Muscle layer of duodenum (tissue), 2 donors: ENCODE data around the gene FKBP5.
"Not testable (repeated sequence)": the region's sequence is repeated elsewhere in the genome, so short reads cannot be mapped to it uniquely, and the experiment has no call there.

ENCODE experiments used
- H3K27ac ChIP-seq: one replicate; pipeline ENCODE4 v1.7.0; 2013; ENCODE audit warnings: mild to moderate bottlenecking, low read length
- H3K27me3 ChIP-seq: one replicate; pipeline ENCODE4 v1.7.0; 2013; ENCODE audit warnings: low read depth, mild to moderate bottlenecking, control low read depth, low read length
- H3K36me3 ChIP-seq, 2 donors: one replicate each; pipeline ENCODE4 v1.7.0; 2013; ENCODE audit warnings: low read length in 2 of 2, control low read depth in 1 of 2, mild to moderate bottlenecking in 1 of 2; ENCODE audit not compliant: insufficient read depth in 2 of 2, control insufficient read depth in 1 of 2
- H3K4me1 ChIP-seq, 2 donors: one replicate each; pipeline ENCODE4 v1.7.0; 2013; ENCODE audit warnings: low read length in 2 of 2, mild to moderate bottlenecking in 2 of 2, control low read depth in 1 of 2, moderate library complexity in 1 of 2; ENCODE audit not compliant: insufficient read depth in 2 of 2, control insufficient read depth in 1 of 2
- H3K4me3 ChIP-seq, 2 donors: one replicate each; pipeline ENCODE4 v1.7.0; 2013; ENCODE audit warnings: low read length in 2 of 2, low read depth in 1 of 2, mild to moderate bottlenecking in 1 of 2
- H3K9me3 ChIP-seq, 2 donors: one replicate each; pipeline ENCODE4 v1.7.0; 2013; ENCODE audit warnings: low read length in 2 of 2, control low read depth in 1 of 2, mild to moderate bottlenecking in 1 of 2; ENCODE audit not compliant: control insufficient read depth in 1 of 2
- donor health status: healthy.

FKBP5 gene

DNA sequence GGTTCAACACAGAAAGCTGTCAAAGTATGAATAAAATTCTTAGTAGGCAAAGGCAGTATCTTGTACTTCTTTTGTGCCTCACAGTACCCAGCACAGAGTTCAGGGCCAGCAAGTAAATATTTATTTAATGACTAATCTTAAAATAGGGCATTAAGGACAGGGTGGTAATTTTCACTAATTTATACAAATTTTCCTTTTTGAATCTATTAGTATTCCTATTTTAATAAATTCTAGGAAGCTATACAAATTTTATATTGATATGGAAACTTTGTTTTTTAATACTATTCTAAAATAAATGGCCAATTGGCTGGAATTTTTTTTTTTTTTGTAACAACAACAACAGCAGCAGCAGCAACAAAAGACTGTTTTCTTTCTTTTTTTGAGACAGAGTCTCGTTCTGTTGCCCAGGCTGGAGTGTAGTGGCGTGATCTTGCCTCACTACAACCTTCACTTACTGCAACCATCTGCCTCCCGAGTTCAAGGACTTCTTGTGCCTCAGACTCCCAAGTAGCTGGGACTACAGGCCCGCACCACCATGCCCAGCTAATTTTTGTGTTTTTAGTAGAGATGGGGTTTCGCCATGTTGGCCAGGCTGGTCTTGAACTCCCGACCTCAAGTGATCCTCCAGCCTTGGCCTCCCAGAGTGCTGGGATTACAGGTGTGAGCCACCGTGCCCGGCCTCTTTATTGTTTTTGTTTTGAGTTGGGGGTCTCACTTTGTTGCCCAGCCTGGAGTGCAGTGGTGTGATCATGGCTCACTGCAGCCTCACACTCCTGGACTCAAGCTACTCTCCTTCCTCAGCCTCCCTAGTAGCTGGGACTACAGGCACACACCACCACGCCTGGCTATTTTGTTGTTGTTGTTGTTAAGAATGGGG lies 85.2 kb downstream of the FKBP5 start:
- H3K27ac ChIP-seq = peak overlapping the region; percentile 94
- no peaks in the 10 kb centered on the region for H3K9me3 ChIP-seq
- peaks cover 0 to 13% of the 10 kb centered on the region in 2 donors for H3K36me3 ChIP-seq
- H3K4me1 ChIP-seq = peaks cover 17 to 18% of the 10 kb centered on the region in 2 donors
- no peak overlapping the region for H3K4me3 ChIP-seq
- no peaks in the 10 kb centered on the region for H3K27me3 ChIP-seq

- H3K27ac ChIP-seq = peak overlapping the region; percentile 94
- H3K9me3 ChIP-seq = no peaks in the 10 kb centered on the region
- H3K27me3 ChIP-seq = no peaks in the 10 kb centered on the region
- H3K4me1 ChIP-seq = peaks cover 17 to 18% of the 10 kb centered on the region in 2 donors
- peak overlapping the region; percentile 3 to 16 for H3K4me3 ChIP-seq
- peaks cover 0 to 7% of the 10 kb centered on the region in 2 donors for H3K36me3 ChIP-seq
Measured at GRCh38 chr6:35602133-35602946, 86.4 kb downstream of the FKBP5 start.

DNA sequence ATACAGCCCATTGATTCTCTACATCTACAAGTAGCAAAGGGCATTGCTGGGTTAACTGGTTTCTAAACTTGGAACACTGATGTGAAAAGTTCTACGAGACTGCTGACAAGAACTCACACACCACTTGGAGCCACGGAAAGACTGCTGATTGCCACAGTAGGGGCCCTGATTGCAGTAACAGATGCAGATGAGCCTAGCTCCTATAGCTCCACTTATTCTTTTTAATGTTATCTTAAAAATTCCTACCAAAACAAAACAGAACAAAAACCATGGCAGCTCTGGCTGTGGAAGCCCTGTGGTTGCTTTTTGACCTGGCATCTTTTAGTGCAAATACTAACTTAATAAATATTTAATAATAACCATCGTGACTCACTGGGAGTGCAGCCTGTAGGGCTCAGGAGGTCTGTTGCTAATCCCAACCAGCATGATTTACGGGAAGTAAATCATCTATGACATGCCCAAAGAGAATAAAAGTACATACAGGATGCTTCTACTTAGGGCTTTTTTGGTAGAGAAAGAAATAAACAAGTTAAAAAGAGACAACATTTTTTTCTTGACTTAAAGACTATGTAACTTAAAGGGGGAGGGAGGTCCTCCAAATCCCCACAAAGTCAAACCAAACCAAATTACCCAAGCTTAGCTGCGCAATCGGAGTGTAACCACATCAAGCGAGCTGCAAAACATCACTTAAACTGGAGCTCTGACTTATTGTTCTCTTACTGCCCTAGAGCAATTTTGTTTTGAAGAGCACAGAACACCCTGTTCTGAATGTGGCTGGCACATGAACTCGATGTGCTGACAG lies 87.2 kb downstream of the FKBP5 start:
- Histone ChIP-seq H3K9me3 (no peaks in the 10 kb centered on the region), H3K27ac (peak overlapping the region; percentile 94), H3K4me1 (peaks cover 17 to 18% of the 10 kb centered on the region in 2 donors), H3K36me3 (peaks cover 5 to 10% of the 10 kb centered on the region in 2 donors), H3K27me3 (no peaks in the 10 kb centered on the region), H3K4me3 (peak overlapping the region; percentile 16 to 34)

- peak overlapping the region; percentile 16 to 34 for H3K4me3 ChIP-seq
- H3K27me3 ChIP-seq = no peaks in the 10 kb centered on the region
- peaks cover 17 to 18% of the 10 kb centered on the region in 2 donors for H3K4me1 ChIP-seq
- peaks cover 5 to 16% of the 10 kb centered on the region in 2 donors for H3K36me3 ChIP-seq
- H3K27ac ChIP-seq = peak overlapping the region; percentile 94
- H3K9me3 ChIP-seq = no peaks in the 10 kb centered on the region
Measured at GRCh38 chr6:35600659-35601125, 88.0 kb downstream of the FKBP5 start.

DNA sequence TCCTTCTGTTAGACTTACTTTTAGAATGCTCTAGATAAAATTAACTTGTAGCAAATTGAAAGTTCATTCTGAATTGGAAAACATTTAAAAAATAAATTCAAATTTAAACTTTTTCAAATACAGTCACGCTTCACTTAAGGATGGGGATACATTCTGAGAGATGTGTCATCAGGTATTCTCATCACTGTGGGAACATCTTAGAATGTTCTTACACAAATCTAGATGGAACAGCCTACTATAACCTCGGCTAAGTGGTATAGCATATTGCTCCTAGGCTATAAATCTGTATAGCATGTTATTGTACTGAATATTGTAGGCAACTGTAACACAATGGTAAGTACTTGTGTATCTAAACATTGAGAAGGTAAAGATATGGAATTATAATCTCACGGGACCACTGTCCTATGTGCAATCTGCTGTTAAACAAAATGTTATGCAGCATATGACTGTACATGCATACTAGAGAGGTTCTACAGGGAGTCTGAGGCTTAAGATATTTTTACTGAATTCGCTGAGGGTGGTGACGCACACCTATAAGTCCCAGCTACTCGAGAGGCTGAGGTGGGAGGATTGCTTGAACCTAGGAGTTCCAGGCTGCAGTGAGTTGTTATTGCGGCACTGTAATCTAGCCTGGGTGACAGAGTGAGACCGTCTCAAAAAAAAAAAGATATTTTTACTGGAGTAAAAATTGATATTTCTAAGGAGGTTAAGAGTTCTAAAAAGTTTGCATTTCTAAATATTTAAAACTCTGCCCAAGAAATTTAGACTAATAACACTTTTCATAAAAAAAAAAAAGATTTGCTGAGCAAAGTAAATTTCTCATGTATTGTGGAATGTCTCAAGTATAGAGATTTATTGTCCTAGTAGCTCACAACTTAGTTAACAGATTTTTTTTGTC lies 88.7 kb downstream of the FKBP5 start:
- Histone ChIP-seq H3K27ac (peak overlapping the region; percentile 94), H3K4me1 (peaks cover 17 to 18% of the 10 kb centered on the region in 2 donors), H3K4me3 (peak overlapping the region in 1 of 2 donors; percentile 16)

DNA sequence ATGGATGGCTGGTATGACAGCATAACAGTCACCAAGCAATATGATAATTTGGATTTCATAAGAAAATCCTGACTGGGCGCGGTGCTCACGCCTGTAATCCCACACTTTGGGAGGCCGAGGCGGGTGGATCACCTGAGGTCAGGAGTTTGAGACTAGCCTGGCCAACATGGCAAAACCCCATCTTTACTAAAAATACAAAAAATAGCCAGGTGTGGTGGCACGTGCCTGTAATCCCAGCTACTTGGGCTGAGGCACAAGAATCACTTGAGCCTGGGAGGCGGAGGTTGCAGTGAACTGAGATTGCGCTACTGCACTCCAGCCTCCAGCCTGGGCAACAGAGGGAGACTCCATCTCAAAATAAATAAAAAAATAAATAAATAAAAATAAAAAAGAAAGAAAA lies 90.1 kb downstream of the FKBP5 start:
- not testable (repeated sequence) for H3K4me3 ChIP-seq, H3K27ac ChIP-seq, H3K27me3 ChIP-seq, H3K9me3 ChIP-seq
- Histone ChIP-seq H3K36me3 (peaks cover 8 to 24% of the 10 kb centered on the region in 2 donors), H3K4me1 (peaks cover 16 to 18% of the 10 kb centered on the region in 2 donors)

More for the DNA sequence above, 88.7 kb downstream of the FKBP5 start:
- Histone ChIP-seq H3K9me3 (no peaks in the 10 kb centered on the region), H3K27me3 (no peaks in the 10 kb centered on the region), H3K36me3 (peaks cover 6 to 16% of the 10 kb centered on the region in 2 donors)

GRCh38 chr6:35596448-35597442 lies 92.0 kb downstream of the FKBP5 start:
- Histone ChIP-seq H3K9me3 (no peaks in the 10 kb centered on the region), H3K4me1 (peaks cover 9 to 25% of the 10 kb centered on the region in 2 donors), H3K36me3 (peaks cover 8 to 32% of the 10 kb centered on the region in 2 donors), H3K4me3 (no peak overlapping the region), H3K27ac (peak overlapping the region; percentile 39), H3K27me3 (no peaks in the 10 kb centered on the region)

DNA sequence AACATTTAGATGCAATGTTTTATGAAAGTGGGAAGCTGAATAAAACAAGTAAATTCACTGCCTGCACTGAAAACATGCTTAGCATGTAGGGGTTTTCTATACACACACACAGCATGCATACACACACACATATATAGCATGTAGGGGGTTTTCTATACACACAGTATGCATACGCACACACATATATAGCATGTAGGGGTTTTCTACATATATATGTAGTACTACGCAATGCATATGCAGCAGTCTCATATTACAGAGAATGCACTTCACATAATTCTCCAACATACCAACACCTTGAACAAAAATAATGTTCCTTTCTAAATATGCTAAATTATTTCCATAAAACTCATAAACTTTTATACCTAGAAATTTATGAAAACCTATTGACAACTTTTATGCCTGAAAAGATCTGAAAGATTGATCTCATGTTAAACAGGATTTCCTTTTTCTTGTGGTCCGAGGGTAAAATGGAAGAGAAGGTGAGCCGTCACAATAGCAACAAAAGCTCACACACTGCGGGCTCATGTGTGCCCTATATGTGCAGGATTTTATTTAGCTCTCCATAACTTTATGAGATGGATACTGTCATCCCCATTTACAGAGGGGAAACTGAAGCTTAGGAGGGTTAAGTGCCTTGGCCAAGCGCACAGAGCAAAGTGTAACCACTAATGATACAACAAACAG lies 94.1 kb downstream of the FKBP5 start:
- no peak overlapping the region for H3K4me3 ChIP-seq
- no peak overlapping the region for H3K27ac ChIP-seq
- peaks cover 15 to 27% of the 10 kb centered on the region in 2 donors for H3K36me3 ChIP-seq
- H3K4me1 ChIP-seq = peaks cover under 1 to 35% of the 10 kb centered on the region in 2 donors
- H3K27me3 ChIP-seq = no peaks in the 10 kb centered on the region
- no peaks in the 10 kb centered on the region for H3K9me3 ChIP-seq

GRCh38 chr6:35592178-35592577 lies 96.5 kb downstream of the FKBP5 start:
- Histone ChIP-seq H3K27ac (peak overlapping the region; percentile 64), H3K9me3 (no peaks in the 10 kb centered on the region), H3K36me3 (peaks cover 19 to 27% of the 10 kb centered on the region in 2 donors), H3K4me1 (peaks cover 4 to 46% of the 10 kb centered on the region in 2 donors), H3K27me3 (no peaks in the 10 kb centered on the region), H3K4me3 (no peak overlapping the region)
